ENCODE data around the gene SAP30.

SAP30 gene

DNA sequence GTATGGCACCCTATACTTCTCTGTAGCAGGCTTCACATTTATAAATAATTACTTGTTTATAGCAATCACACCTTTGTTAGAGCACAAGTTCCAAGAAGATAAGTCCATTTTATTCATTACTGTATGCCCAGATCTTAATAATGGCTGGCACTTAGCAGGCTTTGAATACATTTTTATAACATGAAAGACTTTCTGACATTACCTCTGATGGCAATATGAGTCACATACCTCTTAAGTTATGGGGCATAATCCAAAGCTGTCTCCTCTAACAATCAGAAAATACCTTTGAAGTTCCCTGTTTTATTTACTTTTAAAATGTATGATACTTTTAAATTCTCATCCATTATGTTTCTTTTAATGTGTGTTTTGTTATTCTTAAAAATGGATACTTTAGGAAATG is 16.0 kb downstream of the SAP30 start:
- ChIA-PET POLR2A (no interaction called here), CTCF (no interaction called here)
- H3K4me3 ChIP-seq (ENCODE audit: low read depth, low read length), result no peak overlapping the region
- TF ChIP-seq, protein P1, sequence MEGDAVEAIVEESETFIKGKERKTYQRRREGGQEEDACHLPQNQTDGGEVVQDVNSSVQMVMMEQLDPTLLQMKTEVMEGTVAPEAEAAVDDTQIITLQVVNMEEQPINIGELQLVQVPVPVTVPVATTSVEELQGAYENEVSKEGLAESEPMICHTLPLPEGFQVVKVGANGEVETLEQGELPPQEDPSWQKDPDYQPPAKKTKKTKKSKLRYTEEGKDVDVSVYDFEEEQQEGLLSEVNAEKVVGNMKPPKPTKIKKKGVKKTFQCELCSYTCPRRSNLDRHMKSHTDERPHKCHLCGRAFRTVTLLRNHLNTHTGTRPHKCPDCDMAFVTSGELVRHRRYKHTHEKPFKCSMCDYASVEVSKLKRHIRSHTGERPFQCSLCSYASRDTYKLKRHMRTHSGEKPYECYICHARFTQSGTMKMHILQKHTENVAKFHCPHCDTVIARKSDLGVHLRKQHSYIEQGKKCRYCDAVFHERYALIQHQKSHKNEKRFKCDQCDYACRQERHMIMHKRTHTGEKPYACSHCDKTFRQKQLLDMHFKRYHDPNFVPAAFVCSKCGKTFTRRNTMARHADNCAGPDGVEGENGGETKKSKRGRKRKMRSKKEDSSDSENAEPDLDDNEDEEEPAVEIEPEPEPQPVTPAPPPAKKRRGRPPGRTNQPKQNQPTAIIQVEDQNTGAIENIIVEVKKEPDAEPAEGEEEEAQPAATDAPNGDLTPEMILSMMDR (IDR thresholded peaks at IDR 0.05; ENCODE audit: insufficient read depth, low read length, missing control alignments), result no peak
- DNase-seq (ENCODE audit: low read depth, low spot score), result no peak

DNA sequence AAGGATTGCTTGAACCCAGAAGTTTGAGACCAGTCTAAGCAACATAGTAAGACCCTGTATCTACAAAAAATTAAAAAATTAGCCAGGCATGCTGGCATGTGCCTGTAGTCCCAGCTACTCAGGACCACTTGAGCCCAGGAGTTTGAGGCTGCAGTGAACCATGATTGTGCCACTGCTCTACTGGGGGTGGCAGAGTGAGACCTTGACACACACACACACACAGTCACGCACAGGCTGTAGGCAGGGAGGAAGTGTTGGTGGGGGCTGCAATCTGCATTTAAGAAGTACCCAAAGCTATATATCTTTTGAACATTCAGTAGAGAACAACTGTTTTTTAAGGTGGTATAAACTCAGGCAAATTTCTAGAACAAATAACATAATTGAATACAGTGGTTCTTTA is 20.9 kb downstream of the SAP30 start:
- ChIA-PET POLR2A (no interaction called here), CTCF (interaction anchor here (1.2 kb wide), 1 partner anchor 29 kb away, joined by 4 read pairs; no protein-coding TSS in a partner anchor)
- TF ChIP-seq, protein P1 (IDR thresholded peaks at IDR 0.05; ENCODE audit: insufficient read depth, low read length, missing control alignments), result no peak
- no peak for DNase-seq (ENCODE audit: low read depth, low spot score)
- no peak overlapping the region for H3K4me3 ChIP-seq (ENCODE audit: low read depth, low read length)

GRCh38 chr4:173397604-173398003 is 26.9 kb downstream of the SAP30 start:
- TF ChIP-seq, protein P1 (IDR thresholded peaks at IDR 0.05; ENCODE audit: insufficient read depth, low read length, missing control alignments), result no peak
- POLR2A ChIA-PET, result interaction anchor here (0.7 to 2.5 kb wide), 2 partner anchors 27 to 63 kb away, joined by 3 to 20 read pairs; partner anchors contain the start of genes HMGB2 and SAP30
- DNase-seq (ENCODE audit: low read depth, low spot score), result no peak
- CTCF ChIA-PET, result interaction anchor here (1.1 to 3.4 kb wide), 6 partner anchors 12 to 78 kb away, joined by 3 to 22 read pairs (median 4); no protein-coding TSS in a partner anchor
- H3K4me3 ChIP-seq (ENCODE audit: low read depth, low read length), result peak overlapping the region; percentile 40

- DNase-seq (ENCODE audit: low read depth, low spot score), result no peak
- peak overlapping the region; percentile 40 for H3K4me3 ChIP-seq (ENCODE audit: low read depth, low read length)
- POLR2A ChIA-PET, result interaction anchor here (0.7 to 2.5 kb wide), 2 partner anchors 27 to 64 kb away, joined by 3 to 20 read pairs; partner anchors contain the start of genes HMGB2 and SAP30
Observed at GRCh38 chr4:173398220-173398619, 27.5 kb downstream of the SAP30 start.

DNA sequence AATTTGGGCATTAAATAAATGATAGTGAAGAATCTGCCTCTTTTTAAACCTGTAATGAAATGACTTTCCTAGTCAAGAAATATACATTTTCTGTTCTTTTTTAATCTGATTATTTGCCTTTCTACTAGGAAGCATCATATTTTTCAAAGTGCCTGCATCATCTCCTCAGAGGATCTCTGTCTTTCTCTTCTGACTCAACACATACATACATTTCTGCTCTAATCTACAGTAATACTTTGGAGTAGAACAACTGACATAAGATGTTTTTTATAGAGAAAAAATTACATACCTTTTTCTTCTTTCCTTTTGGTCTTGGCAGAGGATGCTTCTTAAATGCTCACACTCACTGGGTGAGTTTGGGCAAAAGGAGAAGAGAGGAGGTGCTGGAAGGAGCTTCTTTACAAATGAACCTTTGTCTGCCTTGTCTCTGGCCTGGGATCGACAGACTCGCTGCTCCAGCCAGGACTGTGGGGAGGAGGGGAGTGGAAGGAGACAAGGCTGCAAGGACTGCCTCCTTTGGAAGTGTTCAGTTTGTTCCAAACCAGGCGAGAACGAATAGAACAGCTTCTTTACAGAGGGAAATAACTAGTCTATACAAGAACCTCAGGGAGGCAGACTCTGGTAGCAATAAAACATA is 28.1 kb downstream of the SAP30 start, which contains the start of gene SCRG1:
SCRG1 (minus strand) TSS at position 338 of the 637 bp plus-strand sequence. CDS start 7,702 bp downstream, outside the sequence.
- POLR2A ChIA-PET, result interaction anchor here (2.5 kb wide), 1 partner anchor 28 kb away, joined by 20 read pairs; the partner anchor contains the start of gene SAP30
- CTCF ChIA-PET, result interaction anchor here (1.0 to 3.4 kb wide), 5 partner anchors 13 to 89 kb away, joined by 3 to 22 read pairs (median 4); no protein-coding TSS in a partner anchor
- no peak for DNase-seq (ENCODE audit: low read depth, low spot score)
- TF ChIP-seq, protein P1 (IDR thresholded peaks at IDR 0.05; ENCODE audit: insufficient read depth, low read length, missing control alignments), result no peak
- peak within 1 kb of the TSS; percentile 41 for H3K4me3 ChIP-seq (ENCODE audit: low read depth, low read length)

More at GRCh38 chr4:173398220-173398619, 27.5 kb downstream of the SAP30 start:
- TF ChIP-seq, protein P1 (IDR thresholded peaks at IDR 0.05; ENCODE audit: insufficient read depth, low read length, missing control alignments), result no peak
- CTCF ChIA-PET, result interaction anchor here (1.1 to 3.4 kb wide), 6 partner anchors 13 to 88 kb away, joined by 3 to 22 read pairs (median 3); no protein-coding TSS in a partner anchor

GRCh38 chr4:173401063-173401462 is 30.3 kb downstream of the SAP30 start:
- no peak for DNase-seq (ENCODE audit: low read depth, low spot score)
- ChIA-PET CTCF (interaction anchor here (1.2 to 4.3 kb wide), 2 partner anchors 14 to 20 kb away, joined by 6 to 28 read pairs; no protein-coding TSS in a partner anchor), POLR2A (no interaction called here)
- TF ChIP-seq, protein P1 (IDR thresholded peaks at IDR 0.05; ENCODE audit: insufficient read depth, low read length, missing control alignments), result no peak
- H3K4me3 ChIP-seq (ENCODE audit: low read depth, low read length), result no peak overlapping the region

All from AG04449 (cell line).